KOPT-K1 (cell line): Measurements from ENCODE around the gene NYAP2.

ENCODE experiments used
- H3K27ac ChIP-seq: fragments of 200-600 bp; sonication (generic); 2 replicates; pipeline ENCODE4 v1.5.1; 2016; ENCODE audit warnings: antibody characterized with exemption, mild to moderate bottlenecking, low read depth, low read length; ENCODE audit not compliant: poor library complexity, severe bottlenecking
- H3K36me3 ChIP-seq: fragments of 200-600 bp; sonication (generic); 2 replicates; pipeline ENCODE4 v1.5.1; 2017; ENCODE audit warnings: antibody characterized with exemption, mild to moderate bottlenecking, low read length, moderate library complexity; ENCODE audit not compliant: insufficient read depth
- H3K9me3 ChIP-seq: fragments of 200-600 bp; sonication (generic); 2 replicates; pipeline ENCODE4 v1.5.1; 2017; ENCODE audit warnings: antibody characterized with exemption, low read length, mild to moderate bottlenecking; ENCODE audit not compliant: insufficient read depth, poor library complexity, severe bottlenecking

The NYAP2 gene

DNA sequence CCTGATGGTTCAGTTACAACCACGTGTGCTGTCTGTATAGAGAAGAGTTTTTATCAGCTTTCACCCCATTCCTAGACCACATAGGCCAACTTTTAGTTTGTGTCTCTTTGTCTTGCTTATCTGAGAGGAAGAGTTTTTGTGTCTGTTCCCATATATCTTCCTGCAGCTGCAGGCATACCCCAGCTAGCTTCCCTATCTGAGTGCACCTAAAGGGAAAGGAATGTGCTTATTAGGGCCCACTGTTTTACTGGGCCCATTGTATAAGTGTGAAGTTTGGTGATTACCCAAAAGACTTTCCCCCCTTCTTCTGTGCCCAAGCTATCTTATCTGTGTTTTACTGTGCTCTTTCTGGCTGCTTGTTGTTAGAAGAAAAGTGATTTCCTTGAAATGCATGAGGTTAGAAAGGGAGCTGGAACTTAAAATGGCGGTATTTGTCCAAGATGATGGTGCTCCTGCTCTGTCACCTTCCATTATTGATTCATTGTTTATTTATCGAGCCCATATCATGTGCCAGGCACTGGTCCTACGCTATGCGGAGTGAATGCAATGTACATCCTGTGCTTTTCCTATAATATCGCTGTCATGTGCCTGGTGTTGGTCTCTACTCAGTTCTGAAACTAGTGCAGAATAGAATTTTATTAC, 57.2 kb downstream of the NYAP2 start:
- no peak overlapping the region for H3K27ac ChIP-seq
- no peaks in the 10 kb centered on the region for H3K36me3 ChIP-seq
- H3K9me3 ChIP-seq = no peaks in the 10 kb centered on the region

DNA sequence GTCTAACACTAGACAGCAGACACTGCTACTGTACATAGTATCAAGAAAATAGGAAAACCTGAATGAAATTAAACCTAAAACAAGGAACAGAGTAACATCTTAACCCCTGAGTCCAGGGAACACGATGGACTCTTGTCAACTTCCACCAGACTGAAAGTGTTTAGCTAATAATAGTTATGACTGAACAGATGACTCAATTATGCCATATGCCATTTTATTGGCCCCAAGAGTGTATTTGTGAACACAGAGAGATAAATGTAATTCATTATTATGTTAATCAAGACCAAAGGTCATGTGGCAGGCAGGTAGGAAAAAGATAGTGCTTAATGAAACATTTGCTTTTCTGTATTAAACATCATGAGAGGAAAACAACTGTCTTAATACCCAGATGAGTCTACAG, 58.0 kb downstream of the NYAP2 start:
- H3K36me3 ChIP-seq = no peaks in the 10 kb centered on the region
- no peaks in the 10 kb centered on the region for H3K9me3 ChIP-seq
- H3K27ac ChIP-seq = no peak overlapping the region

GRCh38 chr2:225458431-225459117, 59.1 kb downstream of the NYAP2 start:
- H3K9me3 ChIP-seq = no peaks in the 10 kb centered on the region
- no peaks in the 10 kb centered on the region for H3K36me3 ChIP-seq
- H3K27ac ChIP-seq = no peak overlapping the region

GRCh38 chr2:225462417-225462816, 62.9 kb downstream of the NYAP2 start:
- H3K27ac ChIP-seq = no peak overlapping the region
- H3K9me3 ChIP-seq = no peaks in the 10 kb centered on the region
- no peaks in the 10 kb centered on the region for H3K36me3 ChIP-seq

DNA sequence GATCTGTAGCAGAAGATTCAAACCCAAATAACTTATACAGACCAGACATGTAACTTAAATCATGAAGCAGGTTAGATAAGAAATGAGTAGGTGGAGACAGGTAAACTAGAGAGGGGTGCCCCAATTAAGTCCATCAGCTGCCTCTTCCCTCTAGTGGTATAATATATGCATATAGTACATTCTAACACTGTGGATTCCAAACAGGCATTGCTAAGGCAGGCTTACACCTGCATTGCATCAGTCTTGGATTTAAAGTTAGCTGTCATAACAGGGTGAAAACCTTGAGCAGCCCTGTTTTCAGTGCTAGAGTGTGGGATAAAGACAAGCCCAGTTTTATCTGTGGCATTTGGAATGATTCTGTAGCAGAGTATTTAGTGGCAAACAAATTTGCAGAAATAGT, 63.4 kb downstream of the NYAP2 start:
- H3K36me3 ChIP-seq = no peaks in the 10 kb centered on the region
- H3K27ac ChIP-seq = no peak overlapping the region
- no peaks in the 10 kb centered on the region for H3K9me3 ChIP-seq

GRCh38 chr2:225463449-225463848, 63.9 kb downstream of the NYAP2 start:
- no peaks in the 10 kb centered on the region for H3K36me3 ChIP-seq
- H3K27ac ChIP-seq = no peak overlapping the region
- H3K9me3 ChIP-seq = no peaks in the 10 kb centered on the region

DNA sequence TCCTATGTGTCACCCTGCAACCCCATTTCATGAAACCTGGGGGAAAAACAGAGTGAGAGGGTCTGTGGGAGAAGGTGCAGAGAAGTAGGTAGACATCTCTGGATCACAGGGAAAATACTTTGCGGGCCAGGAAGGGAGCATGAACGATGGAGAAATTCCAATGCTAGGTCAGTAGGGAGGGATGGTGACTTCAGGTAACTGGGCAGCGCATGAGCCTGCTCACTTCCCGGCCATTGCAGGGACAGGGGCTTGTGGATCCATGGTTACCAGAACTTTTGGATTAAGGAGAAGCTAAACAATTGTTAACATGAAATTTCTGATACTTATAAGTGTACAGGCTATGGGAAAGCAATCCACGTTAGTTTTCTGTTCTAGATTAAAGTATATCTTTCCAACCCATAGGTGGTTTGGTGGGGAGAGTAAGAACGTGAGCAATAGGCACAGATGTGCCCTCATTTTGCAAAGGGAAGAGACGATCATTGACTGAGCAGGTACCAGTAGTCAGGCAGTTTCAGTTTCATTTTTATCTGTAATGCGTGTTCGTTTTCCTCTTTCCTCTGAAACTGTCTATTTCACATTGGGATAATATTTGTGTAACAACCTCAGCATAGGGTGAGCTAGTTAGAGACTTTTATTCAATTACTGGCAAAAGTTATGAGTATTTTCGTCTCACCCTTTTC, 65.0 kb downstream of the NYAP2 start:
- Histone ChIP-seq H3K27ac (peak overlapping the region; percentile 21), H3K9me3 (no peaks in the 10 kb centered on the region), H3K36me3 (no peaks in the 10 kb centered on the region)

GRCh38 chr2:225465827-225466226, 66.3 kb downstream of the NYAP2 start:
- Histone ChIP-seq H3K9me3 (no peaks in the 10 kb centered on the region), H3K27ac (no peak overlapping the region), H3K36me3 (no peaks in the 10 kb centered on the region)

- Histone ChIP-seq H3K27ac (no peak overlapping the region), H3K9me3 (no peaks in the 10 kb centered on the region), H3K36me3 (no peaks in the 10 kb centered on the region)
Observed at GRCh38 chr2:225466891-225467604, 67.5 kb downstream of the NYAP2 start.

- no peaks in the 10 kb centered on the region for H3K36me3 ChIP-seq
- H3K27ac ChIP-seq = no peak overlapping the region
- H3K9me3 ChIP-seq = no peaks in the 10 kb centered on the region
Observed at GRCh38 chr2:225468131-225468530, 68.6 kb downstream of the NYAP2 start.

DNA sequence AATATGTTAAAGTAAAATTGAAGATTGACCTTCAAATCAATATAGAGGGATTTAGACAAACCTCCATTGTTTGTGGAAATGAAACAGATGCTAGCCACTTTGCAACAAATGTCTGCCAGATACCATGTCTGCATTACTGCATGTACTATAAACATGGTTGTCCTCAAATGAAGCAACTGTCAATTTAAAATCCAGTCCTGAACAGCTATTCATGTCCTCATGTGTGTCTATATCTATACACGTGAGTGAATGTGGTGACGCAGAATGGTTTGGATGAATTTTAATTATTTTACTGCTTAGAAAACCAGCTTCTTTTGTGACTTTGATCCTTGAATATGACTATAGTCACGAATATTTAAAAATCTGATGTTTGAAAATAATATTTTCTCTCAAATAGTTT, 71.5 kb downstream of the NYAP2 start:
- Histone ChIP-seq H3K27ac (no peak overlapping the region), H3K9me3 (no peaks in the 10 kb centered on the region), H3K36me3 (no peaks in the 10 kb centered on the region)

GRCh38 chr2:225471482-225471881, 72.0 kb downstream of the NYAP2 start:
- no peak overlapping the region for H3K27ac ChIP-seq
- no peaks in the 10 kb centered on the region for H3K36me3 ChIP-seq
- H3K9me3 ChIP-seq = no peaks in the 10 kb centered on the region

DNA sequence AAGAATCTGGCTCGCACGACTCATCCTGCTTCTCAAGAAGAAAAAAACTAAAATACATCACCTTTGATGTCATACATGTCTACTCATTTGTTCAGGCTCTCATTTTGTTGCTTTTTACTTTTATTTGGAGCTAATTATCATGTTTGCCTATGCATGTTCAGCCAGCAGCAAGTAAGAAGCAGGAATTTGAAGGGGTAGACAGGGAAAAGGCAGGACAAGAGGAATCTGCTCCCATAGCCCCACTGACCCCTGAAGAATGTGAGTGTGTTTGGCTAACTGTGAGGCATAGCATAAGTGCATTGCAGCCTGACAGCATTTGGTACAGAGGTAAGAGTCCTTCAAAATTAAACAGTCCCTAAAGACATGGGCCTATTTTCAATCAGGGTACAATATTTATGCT, 72.7 kb downstream of the NYAP2 start:
- Histone ChIP-seq H3K9me3 (no peaks in the 10 kb centered on the region), H3K36me3 (no peaks in the 10 kb centered on the region), H3K27ac (no peak overlapping the region)

DNA sequence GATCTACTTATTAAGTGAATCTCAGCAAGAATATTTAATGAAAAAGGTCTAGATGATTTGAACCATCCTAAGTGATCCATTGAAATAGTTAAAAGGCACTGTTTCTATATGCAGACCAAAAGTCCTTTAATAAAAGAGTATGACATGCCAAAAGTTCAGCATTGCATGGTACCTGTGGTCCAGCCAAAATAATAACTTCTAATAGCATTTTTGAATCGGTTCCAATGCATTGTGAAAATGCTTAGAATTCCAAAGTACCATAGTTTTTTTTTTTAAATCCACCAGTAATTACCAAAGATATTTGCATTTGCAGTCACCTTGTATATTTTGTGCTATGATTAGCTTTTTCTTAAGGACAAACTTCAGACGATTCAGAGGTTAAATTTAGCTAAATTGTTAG, 79.9 kb downstream of the NYAP2 start:
- Histone ChIP-seq H3K9me3 (no peaks in the 10 kb centered on the region), H3K27ac (no peak overlapping the region), H3K36me3 (no peaks in the 10 kb centered on the region)

DNA sequence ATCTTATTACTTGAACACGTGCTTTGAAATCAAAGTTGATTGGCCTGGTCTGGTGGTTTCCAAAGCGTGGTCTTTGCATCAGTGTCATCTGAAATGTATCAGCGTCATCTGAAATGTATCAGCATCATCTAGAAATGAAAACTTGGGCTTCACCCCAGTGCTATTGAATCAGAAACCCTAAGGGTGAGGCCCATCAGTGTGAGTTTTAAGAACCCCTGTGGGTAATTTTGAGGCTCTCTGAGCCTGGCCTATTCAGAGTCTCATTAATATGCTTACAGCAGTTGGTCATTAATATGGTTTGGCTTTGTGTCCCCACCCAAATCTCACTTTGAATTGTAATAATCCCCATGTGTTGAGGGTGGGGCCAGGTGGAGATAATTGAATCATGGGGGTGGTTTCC, 85.2 kb downstream of the NYAP2 start:
- no peaks in the 10 kb centered on the region for H3K36me3 ChIP-seq
- no peak overlapping the region for H3K27ac ChIP-seq
- H3K9me3 ChIP-seq = no peaks in the 10 kb centered on the region
